ENCODE results near the gene CTDSPL. TPM values are rescaled to one million over a fixed set of nuclear protein-coding genes. Genes with fewer than 3 reads are reported as not detected.
"Not testable (repeated sequence)": the region's sequence is repeated elsewhere in the genome, so short reads cannot be mapped to it uniquely, and the experiment has no call there.

Gene CTDSPL
- total and polyA plus RNA-seq, 10 of the 15 experiments (the other 5 are each of a cell fraction or from before 2014, with no cell fraction given) = 0.05 to 0.51 (median 0.18) TPM; not detected in 6

- H3K9ac ChIP-seq (ENCODE audit: control insufficient read depth, insufficient read depth, low read length); H3K79me2 ChIP-seq (ENCODE audit: control insufficient read depth, insufficient read depth, low read length); RAD21 ChIA-PET (ENCODE audit: unreplicated experiment); FAIRE-seq; POLR2A ChIA-PET; H3K4me2 ChIP-seq (ENCODE audit: control insufficient read depth, insufficient read depth); H3K9me3 ChIP-seq (replicated peaks; ENCODE audit: control insufficient read depth, insufficient read depth, low read length); H2AFZ ChIP-seq (ENCODE audit: control insufficient read depth, low read depth, low read length); CTCF ChIA-PET; intact Hi-C loops (cut with micrococcal nuclease; ENCODE audit: unreplicated experiment); ATAC-seq; DNase-seq (ENCODE audit: low read depth, low spot score); H3K36me3 ChIP-seq (ENCODE audit: control insufficient read depth in 2 of 2, insufficient read depth in 2 of 2, low read length in 1 of 2); H3K4me1 ChIP-seq (ENCODE audit: control insufficient read depth, insufficient read depth, low read length); BruUV-seq (replicated peaks); H3K27ac ChIP-seq (ENCODE audit: control insufficient read depth, insufficient read depth); in situ Hi-C loops (cut with MboI); H3K4me3 ChIP-seq; H4K20me1 ChIP-seq (ENCODE audit: control insufficient read depth, insufficient read depth): not testable (repeated sequence)
- H3K27me3 ChIP-seq (replicated peaks in 1 of 2; ENCODE audit: control insufficient read depth in 2 of 2, insufficient read depth in 2 of 2, low read length in 1 of 2) = peaks cover 8 to 12% of the 10 kb centered on the region in 2 experiments
- SMC1A ChIA-PET (ENCODE audit: uncharacterized antibody, unreplicated experiment) = interaction anchor here (0.8 kb wide), 1 partner anchor 11 kb away, joined by 3 read pairs; no protein-coding TSS in a partner anchor
- 67% methylated on average over 6 of the region's 7 CpGs for WGBS (ENCODE audit: insufficient coverage, insufficient replicate concordance, low lambda C conversion rate, missing lambda C conversion rate)
These were observed 171.9 kb downstream of the CTDSPL start for GRCh38 chr3:38033586-38033985.

Small RNA genes within 50 kb of the gene (microRNA-seq; reads per million reads assigned to microRNA genes)
- 2.3 reads per million, percentile 7 among the genes with 10 or more reads in this experiment for gene MIR26A1

Small RNA genes within 50 kb of the gene (small RNA-seq; reads per million reads assigned to genes)
- gene MIR26A1 (1.6 reads per million, percentile 53 among the genes with 10 or more reads in this experiment), gene RF00019 (not detected)

Other genes starting within 250 kb of the CTDSPL start
- gene VILL, start 128.9 kb downstream of the CTDSPL start, total RNA-seq (2014; rRNA removed) = 3.4 and 3.9 TPM in 2 replicates
- gene VILL, start 128.9 kb downstream of the CTDSPL start, total RNA-seq (2014; rRNA removed; fragmentation: Illumina TruSeq; extraction: Trizol) = 1.3 and 1.9 TPM in 2 replicates
- 3.7 and 4.1 TPM in 2 replicates for gene VILL, start 128.9 kb downstream of the CTDSPL start, total RNA-seq (2021)
- gene VILL, start 128.9 kb downstream of the CTDSPL start, polyA plus RNA-seq (2011; rRNA removed) = 3.1 and 5.4 TPM in 2 replicates
- gene VILL, start 128.9 kb downstream of the CTDSPL start, polyA plus RNA-seq (2014; fragmentation: Illumina TruSeq; extraction: Trizol) = 0.41 and 1.4 TPM in 2 replicates
- under 1 TPM in 1 of 2 experiments, not detected in 1; 0.15 TPM for gene VILL, start 128.9 kb downstream of the CTDSPL start, polyA plus RNA-seq (2014; fragmentation: Nextera tagmentation; extraction: Ambion mirVana)
- 4.2 and 4.3 TPM in 2 replicates for gene VILL, start 128.9 kb downstream of the CTDSPL start, polyA plus RNA-seq (2014; rRNA removed)
- 1 to 10 TPM; 2.1 TPM for gene VILL, start 128.9 kb downstream of the CTDSPL start, polyA plus RNA-seq (2016; fragmentation: Nextera tagmentation; extraction: Ambion mirVana)
- gene PLCD1, start 167.8 kb downstream of the CTDSPL start, total RNA-seq (2014; rRNA removed) = 0.73 and 1.2 TPM in 2 replicates
- gene PLCD1, start 167.8 kb downstream of the CTDSPL start, total RNA-seq (2014; rRNA removed; fragmentation: Illumina TruSeq; extraction: Trizol) = 0.55 and 0.89 TPM in 2 replicates
- 1.6 and 2.4 TPM in 2 replicates for gene PLCD1, start 167.8 kb downstream of the CTDSPL start, total RNA-seq (2021)
- gene PLCD1, start 167.8 kb downstream of the CTDSPL start, polyA plus RNA-seq (2011; rRNA removed) = 1.8 and 3.5 TPM in 2 replicates
- 0.32 and 1.0 TPM in 2 replicates for gene PLCD1, start 167.8 kb downstream of the CTDSPL start, polyA plus RNA-seq (2014; fragmentation: Illumina TruSeq; extraction: Trizol)
- gene PLCD1, start 167.8 kb downstream of the CTDSPL start, polyA plus RNA-seq (2014; fragmentation: Nextera tagmentation; extraction: Ambion mirVana) = under 1 TPM in 1 of 2 experiments, not detected in 1; 0.20 TPM
- 1.5 and 3.9 TPM in 2 replicates for gene PLCD1, start 167.8 kb downstream of the CTDSPL start, polyA plus RNA-seq (2014; rRNA removed)
- gene PLCD1, start 167.8 kb downstream of the CTDSPL start, polyA plus RNA-seq (2016; fragmentation: Nextera tagmentation; extraction: Ambion mirVana) = 1 to 10 TPM; 1.2 to 2.0 TPM
- gene DLEC1, start 177.3 kb downstream of the CTDSPL start, total RNA-seq (2014; rRNA removed) = not detected in 2 replicates
- 0.04 TPM in 1 of 2 replicates, not detected in the other for gene DLEC1, start 177.3 kb downstream of the CTDSPL start, total RNA-seq (2014; rRNA removed; fragmentation: Illumina TruSeq; extraction: Trizol)
- gene DLEC1, start 177.3 kb downstream of the CTDSPL start, total RNA-seq (2021) = 0.08 TPM in 2 replicates
- 0.03 and 0.05 TPM in 2 replicates for gene DLEC1, start 177.3 kb downstream of the CTDSPL start, polyA plus RNA-seq (2011; rRNA removed)
- gene DLEC1, start 177.3 kb downstream of the CTDSPL start, polyA plus RNA-seq (2014; fragmentation: Illumina TruSeq; extraction: Trizol) = not detected in 2 replicates
- gene DLEC1, start 177.3 kb downstream of the CTDSPL start, polyA plus RNA-seq (2014; fragmentation: Nextera tagmentation; extraction: Ambion mirVana) = under 1 TPM; 0.07 to 0.14 TPM
- 0.03 and 0.04 TPM in 2 replicates for gene DLEC1, start 177.3 kb downstream of the CTDSPL start, polyA plus RNA-seq (2014; rRNA removed)
- gene DLEC1, start 177.3 kb downstream of the CTDSPL start, polyA plus RNA-seq (2016; fragmentation: Nextera tagmentation; extraction: Ambion mirVana) = under 1 TPM in 1 of 2 experiments, not detected in 1; 0.29 TPM

Data from GM12878 (cell line).